ENCODE measurements around the gene GTPBP8.
"Not testable (repeated sequence)": the region's sequence is repeated elsewhere in the genome, so short reads cannot be mapped to it uniquely, and the experiment has no call there.

The GTPBP8 gene

DNA sequence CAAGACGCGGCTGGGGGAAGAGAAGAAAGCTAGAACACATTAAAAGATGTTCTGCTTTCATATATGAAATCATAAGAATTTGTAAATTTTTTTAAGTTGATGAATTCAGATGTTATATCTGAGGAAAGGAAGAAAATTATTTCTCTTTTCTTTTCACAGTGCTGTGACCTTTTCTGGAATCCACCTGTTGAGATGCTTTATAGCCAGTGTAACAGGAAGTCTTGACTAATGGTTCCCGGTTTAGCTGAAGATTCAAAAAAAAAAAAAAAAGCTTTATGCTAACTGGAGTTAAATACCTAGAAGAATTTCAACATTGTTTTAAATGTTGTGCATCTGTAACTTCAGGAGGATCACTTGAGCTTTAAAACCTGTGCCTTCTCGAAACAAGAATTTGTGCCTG is 9.9 kb downstream of the GTPBP8 start:
- no peak for DNase-seq (ENCODE audit: low read depth in 2 of 2)

DNA sequence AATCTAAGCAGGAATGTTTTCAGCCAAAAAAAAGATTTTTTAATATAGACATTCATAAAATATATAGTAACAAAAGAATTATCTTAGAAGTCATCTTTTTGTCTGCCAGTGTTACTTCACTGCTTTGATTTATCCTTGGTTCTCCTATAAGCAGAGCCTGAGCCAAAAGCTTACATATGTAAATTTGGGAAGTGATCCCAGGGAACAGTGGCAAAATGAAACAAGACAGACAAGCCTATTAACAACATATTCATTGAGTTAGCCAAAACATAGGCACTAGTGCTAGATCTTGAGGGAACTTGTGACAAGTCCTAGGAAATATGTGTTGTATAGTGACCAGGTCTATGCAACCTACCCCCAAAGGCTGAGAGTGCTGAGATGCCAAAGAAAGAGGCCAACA is 11.3 kb downstream of the GTPBP8 start:
- DNase-seq (ENCODE audit: low read depth in 2 of 2): no peak

DNA sequence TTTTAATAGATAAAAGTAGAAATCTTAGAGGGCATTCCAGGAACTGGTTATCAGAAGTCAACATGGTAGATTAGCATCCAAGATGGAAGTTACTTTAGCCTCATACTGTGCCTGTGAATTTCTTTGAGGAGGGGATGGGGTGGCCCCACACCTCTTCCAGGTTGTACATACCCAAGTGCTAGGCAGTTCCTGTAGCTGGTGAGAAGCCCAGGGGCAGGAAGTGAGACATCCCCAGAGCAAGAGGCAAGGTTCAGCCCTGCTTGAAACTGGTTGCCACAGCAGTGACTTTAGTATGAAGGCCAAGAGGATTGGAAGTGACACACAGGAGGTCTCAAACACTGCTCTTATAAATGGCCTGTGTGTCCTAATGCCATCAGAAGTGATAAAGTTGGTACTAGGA is 11.9 kb downstream of the GTPBP8 start:
- no peak for DNase-seq (ENCODE audit: low read depth in 2 of 2)

DNA sequence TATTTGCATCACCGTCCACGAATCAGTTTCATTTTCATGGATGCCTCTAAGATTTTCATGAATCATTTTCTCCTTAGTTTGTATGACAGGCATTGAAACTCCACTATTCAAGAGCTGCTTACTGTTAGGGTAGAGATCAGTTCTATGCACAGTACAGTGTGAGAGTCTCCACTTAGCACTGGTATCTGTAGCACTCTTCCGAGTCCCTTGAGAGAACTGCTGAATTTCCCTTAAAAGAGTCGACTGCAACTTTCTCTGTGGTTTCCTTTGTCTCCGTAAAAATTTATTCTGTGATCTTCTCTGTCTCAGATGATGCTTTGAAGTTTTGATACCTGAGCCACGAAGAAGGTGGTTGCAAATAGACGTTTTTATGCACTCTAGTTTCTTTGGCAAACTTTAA is 14.8 kb downstream of the GTPBP8 start:
- DNase-seq (ENCODE audit: low read depth in 2 of 2): no peak

DNA sequence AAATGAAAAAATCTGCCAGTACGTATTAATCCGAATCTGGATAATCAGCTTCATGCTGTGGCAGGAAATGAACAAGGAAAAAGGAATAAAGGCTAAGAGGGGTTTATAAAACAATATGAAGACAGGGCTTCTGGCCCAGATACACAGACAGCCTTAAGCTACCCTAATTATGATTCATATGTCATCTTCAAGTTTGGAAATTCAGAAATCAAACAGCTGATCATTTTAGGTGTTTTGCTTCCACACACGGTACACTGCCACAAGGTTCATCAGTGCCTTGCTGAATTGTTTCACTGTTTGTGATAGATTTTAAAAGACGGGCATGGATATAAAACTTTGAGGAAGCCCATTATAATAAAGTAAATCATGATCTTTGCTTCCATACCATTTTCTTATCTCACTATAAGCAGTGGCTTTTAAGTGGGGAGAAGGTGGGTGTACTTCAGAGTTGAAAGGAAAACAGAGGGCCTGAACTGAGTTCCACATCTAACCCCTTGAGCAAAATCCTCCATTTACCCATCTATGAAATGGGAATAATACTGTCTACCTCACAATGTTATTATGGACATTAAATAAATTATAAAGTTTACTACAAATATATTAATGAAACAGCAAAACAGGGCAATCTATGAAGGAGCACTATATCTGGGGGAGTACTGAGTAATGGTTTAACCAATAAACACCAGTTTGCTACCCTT is 15.7 kb downstream of the GTPBP8 start:
- DNase-seq (ENCODE audit: low read depth in 2 of 2): no peak

DNA sequence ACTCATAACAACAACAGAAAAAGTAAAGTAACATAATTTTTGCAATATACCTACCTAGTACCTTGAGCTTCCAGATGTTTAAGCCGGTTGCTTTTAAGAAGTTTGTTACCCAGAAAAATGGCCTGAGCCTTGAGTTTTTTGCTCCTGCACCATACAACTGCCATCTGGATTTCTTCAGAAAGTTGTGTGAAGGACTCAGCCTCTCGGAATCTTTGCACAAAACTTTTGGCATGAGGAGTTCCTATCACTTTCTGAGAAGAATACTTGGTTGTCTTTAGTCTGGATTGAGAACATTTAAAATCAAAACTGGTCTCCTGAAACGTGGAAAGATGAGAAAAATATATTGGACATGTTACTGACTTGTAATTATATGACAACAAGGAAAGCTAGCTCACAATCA is 17.3 kb downstream of the GTPBP8 start:
- no peak for DNase-seq (ENCODE audit: low read depth in 2 of 2)

DNA sequence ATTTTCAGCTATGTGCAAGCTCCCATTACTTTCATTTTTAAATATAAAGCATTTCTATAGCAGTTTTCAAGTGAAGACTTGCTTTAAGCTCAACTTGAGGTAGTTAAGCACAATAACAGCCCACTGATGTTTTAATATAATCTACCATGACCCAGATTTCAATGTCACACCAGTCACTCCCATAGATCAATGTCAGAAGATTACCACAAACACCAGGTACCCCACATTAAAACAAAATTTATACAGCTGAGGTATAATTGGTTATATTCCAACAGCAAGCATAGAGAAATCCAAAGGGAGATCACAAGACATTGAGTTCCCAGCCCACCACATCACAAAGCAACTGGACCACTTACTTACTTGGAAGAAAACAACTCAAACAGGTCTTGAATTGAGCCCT is 22.8 kb downstream of the GTPBP8 start:
- DNase-seq (ENCODE audit: low read depth in 2 of 2): no peak

DNA sequence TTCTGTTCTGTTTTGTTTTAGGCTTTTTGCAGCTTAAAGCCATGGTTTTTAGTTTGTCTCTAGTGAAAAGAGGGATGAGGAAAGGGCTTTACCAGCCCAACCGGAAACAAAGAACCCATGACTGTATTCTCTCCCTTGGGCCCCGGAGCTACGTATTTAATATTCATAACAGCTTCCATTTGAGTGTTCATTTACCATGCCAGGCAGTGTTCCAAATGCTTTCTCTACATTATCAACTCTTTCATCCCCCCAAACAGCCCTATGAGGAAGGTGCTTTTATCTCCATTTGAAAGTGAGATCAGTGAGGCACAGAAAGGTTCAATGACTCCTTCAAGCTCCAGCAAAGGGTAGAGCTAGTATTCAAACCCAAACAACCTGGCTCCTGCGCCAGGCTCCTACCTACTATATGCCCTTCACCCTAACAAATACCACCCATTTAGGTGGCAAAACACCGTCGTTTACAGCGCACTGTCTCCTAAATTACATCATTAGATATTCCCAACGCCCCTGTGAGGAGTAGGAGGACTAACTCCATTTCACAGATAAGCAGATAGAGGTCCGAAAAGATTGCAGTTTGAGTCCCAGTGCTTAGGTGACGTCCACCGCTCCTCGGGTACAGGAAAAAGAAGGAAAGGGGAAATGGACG is 27.9 kb downstream of the GTPBP8 start:
- DNase-seq (ENCODE audit: low read depth in 2 of 2): no peak

DNA sequence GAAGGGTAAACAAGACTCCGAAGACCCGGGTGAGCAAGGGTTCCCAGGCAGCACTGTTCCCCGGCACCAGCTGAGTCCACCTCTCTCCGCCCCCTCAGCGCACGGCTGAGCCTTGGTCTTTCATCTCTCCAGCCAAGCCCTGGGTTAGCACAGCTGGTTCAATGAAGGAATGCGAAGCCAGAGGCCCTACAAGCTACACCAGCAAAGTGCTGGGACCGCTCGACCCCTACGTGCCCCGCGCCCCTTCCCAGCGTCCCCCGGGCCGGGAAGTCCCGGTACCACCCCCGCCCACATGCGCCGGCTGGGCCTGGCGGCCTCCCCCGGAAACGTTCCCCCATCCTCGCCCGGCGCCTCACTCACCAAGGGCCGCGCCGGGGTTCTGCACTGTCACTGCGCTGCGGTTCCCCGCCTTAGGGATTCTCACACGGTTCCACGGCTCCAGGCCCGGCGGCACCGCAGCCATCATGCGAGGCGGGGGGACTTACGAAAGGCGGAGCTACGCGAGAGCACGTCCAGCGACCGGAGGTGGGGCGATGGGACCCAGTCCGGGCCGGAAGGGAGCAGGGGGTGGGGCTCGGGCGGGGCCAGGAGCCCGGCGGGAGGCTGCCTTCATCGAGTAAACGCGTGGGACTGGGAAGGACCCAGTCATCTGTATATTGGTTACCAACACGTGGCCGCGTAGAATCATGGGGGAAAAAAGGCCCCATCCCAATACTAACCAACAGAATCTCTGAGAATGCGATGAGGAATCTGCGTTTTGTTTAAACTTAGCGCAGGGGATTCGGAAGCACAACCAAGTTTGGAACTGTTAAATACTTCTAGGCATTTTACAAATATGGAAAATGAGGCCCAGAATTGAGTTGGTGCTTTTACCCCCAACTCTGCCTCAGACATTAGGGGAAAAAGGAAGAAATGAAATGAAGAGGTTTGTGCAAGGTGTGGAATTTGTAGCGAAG is 28.7 kb downstream of the GTPBP8 start:
- peak; percentile 66 to 71 for DNase-seq (ENCODE audit: low read depth in 2 of 2)

DNA sequence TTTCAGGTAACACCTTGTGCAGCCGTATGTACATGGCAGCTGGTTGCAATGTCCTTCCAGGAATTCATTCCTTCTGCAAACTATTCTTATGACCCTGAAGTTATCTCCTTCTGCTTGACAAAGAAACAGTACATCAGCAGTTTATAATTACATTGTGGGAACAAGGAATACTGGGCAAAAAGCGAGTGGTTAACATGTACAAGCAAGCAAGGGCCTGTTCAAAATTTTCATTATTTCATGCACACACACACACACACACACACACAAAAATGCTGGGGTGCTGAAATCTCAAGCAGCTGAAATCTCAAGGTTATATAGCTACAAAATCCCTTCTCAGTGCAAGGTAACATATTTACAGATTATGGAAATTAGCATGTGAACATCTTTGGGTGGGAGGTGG is 30.7 kb downstream of the GTPBP8 start:
- DNase-seq (ENCODE audit: low read depth in 2 of 2): no peak

DNA sequence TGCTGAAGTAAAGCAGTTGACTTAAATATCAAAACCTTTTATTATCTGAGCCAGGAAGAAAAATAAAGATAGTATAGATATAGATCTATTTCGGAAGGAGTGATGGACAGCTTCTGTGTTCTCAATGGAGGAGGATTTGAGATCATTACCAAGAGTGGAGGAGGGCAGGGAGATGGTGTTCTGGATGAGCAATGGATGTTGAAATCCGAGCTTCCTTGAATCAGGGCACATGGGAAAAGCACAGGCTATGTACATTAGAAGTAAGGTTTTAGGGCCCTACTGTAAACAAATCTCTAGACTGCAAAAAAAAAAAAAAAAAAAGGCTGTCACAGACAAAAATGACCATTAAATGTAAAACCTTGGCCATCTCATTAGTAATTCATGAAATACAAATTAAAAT is 43.2 kb downstream of the GTPBP8 start:
- no peak for DNase-seq (ENCODE audit: low read depth in 2 of 2)

DNA sequence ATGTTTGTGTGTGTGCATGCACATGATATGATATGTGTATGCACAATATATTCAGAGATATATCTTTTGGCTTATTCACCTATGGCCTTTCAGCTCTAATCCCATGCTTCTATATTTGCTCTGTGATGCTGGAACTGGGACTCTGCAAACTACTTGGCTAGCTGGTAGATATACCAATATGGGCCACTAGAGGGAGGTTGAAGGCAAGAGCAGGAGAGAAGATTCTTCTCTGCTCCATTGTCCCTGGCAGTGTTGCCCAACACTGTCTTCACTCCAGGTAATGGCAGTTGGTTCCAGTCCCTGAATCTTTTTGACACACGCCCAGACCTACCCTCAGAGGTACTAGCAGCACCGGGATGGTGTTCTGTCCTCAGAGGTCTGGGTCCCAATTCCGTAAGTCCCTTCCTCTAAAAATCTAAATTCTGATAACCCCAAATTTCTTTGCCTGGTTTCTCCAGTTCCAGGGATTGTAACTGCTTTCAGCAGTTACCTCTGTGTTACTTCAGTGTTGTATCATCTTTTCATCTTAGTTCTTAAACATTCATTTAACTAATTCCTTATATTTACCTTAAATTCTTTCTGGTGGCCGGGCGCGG is 44.7 kb downstream of the GTPBP8 start:
- no peak for DNase-seq (ENCODE audit: low read depth in 2 of 2)

DNA sequence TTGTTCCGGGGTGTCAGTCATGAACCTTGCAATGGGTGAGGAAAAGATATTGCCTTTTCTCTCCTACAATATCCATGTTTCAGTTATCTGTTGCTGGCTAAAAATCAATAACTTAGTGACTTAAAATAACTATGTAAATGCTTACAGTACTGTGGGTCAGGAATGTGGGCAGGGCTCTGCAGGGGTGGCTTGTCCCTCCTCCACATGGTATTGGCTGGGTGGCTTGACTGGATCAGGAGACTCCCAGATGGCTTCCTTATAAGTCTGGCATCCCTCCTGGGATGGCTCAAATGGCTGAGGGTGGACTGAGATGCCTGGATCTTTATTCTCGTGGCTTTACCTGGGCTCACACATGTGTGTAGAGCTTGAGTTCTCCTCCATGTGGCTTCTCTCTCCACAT is 47.5 kb downstream of the GTPBP8 start:
- no peak for DNase-seq (ENCODE audit: low read depth in 2 of 2)

DNA sequence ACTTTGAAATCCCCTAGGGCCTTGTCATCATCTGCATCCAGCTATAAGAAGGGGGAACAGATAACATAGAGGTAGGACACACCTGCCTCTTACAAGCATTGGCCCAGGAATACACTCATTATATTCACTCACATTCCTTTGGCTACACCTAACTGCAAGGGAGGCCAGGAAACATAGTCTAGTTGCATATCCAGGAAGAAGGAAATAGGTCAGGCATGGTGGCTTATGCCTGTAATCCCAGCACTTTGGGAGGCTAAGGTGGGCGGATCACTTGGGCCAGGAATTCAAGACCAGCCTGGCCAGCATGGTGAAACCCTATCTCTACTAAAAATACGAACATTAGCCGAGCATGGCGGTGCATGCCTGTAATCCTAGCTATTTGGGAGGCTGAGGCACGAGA is 48.8 kb downstream of the GTPBP8 start:
- DNase-seq (ENCODE audit: low read depth in 2 of 2): no peak

DNA sequence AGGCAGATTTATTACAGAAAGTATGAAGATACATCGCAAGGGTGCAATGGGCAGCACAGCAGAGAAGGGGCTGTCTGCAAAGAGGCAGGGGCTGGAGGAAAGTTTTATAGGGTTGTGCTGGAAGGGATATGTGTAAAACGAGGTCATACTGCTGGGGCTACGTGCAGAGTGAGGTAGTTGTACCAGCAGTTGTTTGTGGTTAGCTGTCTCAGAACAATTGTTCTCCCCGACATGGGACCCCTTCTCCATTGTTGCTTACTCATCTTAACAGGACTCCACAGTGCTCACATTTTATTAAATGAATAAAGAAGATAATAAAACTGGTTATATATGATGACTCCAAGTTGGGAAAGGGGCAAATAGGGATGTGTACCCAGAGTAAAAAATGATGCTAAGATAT is 49.4 kb downstream of the GTPBP8 start:
- no peak for DNase-seq (ENCODE audit: low read depth in 2 of 2)

DNA sequence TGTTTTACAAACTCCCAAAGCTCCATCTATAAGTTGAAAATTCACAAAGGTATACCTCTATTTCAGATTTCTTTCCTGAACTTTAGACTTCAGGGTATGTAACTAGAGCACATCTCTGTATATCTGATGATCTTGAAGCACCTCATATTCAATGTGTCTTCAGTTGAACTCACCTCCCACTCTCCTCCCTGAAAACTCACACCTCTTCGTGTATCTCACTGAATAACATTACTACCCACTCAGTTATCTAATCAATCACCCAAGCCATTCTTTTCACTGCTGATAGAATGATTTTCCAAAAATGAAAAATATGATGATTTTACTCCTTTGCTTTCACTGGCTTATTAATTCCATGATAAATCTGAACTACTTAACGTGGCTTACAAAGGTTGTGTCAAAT is 52.9 kb downstream of the GTPBP8 start:
- DNase-seq (ENCODE audit: low read depth in 2 of 2): no peak

DNA sequence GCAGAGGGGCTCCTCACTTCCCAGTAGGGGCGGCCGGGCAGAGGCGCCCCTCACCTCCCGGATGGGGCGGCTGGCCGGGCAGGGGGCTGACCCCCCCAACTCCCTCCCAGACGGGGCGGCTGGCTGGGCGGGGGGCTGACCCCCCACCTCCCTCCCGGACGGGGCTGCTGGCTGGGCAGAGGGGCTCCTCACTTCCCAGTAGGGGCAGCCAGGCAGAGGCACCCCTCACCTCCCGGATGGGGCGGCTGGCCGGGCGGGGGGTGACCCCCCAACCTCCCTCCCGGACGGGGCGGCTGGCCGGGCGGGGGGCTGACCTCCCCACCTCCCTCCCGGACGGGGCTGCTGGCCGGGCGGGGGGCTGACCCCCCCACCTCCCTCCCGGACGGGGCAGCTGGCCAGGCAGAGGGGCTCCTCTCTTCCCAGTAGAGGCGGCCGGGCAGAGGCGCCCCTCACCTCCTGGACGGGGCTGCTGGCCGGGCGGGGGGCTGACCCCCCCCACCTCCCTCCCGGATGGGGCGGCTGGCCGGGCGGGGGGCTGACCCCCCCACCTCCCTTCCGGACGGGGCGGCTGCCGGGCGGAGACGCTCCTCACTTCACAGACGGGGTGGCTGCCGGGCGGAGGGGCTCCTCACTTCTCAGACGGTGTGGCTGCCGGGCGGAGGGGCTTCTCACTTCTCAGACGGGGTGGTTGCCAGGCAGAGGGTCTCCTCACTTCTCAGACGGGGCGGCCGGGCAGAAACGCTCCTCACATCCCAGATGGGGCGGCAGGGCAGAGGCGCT is 55.6 kb downstream of the GTPBP8 start:
- not testable (repeated sequence) for DNase-seq (ENCODE audit: low read depth in 2 of 2)

DNA sequence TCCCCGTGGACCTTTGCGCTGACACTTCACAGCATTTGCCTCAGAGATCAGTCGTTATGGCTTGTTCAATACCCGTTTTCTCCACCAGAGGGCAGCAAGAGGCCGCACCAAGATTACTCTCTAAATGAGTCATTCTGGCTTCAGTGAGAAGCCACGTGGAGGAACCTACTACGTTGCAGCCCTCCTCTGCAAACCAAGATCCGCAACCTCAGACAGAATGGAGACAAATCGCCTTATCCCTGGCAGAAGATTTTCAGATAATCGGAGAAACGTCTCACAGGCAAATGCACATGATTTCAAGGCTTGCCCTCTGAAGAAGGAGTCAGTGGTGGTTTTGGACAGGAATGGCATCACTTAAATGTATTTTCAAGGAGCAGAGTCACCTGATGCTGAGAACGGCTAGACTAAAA is 60.5 kb downstream of the GTPBP8 start:
- peak; percentile 73 to 80 for DNase-seq (ENCODE audit: low read depth in 2 of 2)
